Mesothelial cell of epicardium (in vitro differentiated cells): ENCODE measurements around the gene MIOX. TPM values are rescaled to one million over a fixed set of nuclear protein-coding genes. Genes with fewer than 3 reads are reported as not detected.
"Not testable (repeated sequence)": the region's sequence is repeated elsewhere in the genome, so short reads cannot be mapped to it uniquely, and the experiment has no call there.

Source experiments
- DNase-seq, 2 experiments: peaks; one replicate each; pipeline ENCODE4 v3.0.0; 2021; ENCODE audit warnings: low spot score in 2 of 2; ENCODE audit not compliant: unreplicated experiment in 2 of 2
- H3K27ac Mint-ChIP-seq: 2 replicates; pipeline ENCODE4 v1.8.0; 2021; ENCODE audit warnings: mixed read lengths
- H3K27me3 Mint-ChIP-seq: 2 replicates; pipeline ENCODE4 v1.8.0; 2021; ENCODE audit warnings: low read depth, mixed read lengths
- H3K36me3 Mint-ChIP-seq: 2 replicates; pipeline ENCODE4 v1.8.0; 2021; ENCODE audit warnings: mixed read lengths
- H3K4me1 Mint-ChIP-seq: 2 replicates; pipeline ENCODE4 v1.8.0; 2021; ENCODE audit warnings: mixed read lengths
- H3K4me3 Mint-ChIP-seq: 2 replicates; pipeline ENCODE4 v1.8.0; 2021; ENCODE audit warnings: mild to moderate bottlenecking, moderate library complexity, mixed read lengths
- H3K9me3 Mint-ChIP-seq: 2 replicates; pipeline ENCODE4 v1.8.0; 2021; ENCODE audit warnings: mixed read lengths
- total RNA-seq: library from RNA; stranded (reverse); gene quantifications from 3 replicates; pipeline ENCODE4 v1.2.1, GENCODE V29; 2021
- TF ChIP-seq, protein P1 (sequence below): fragments of 200-600 bp; sonication (generic); IDR thresholded peaks from one replicate; pipeline ENCODE4 v1.5.0; 2021; ENCODE audit warnings: antibody characterized with exemption; ENCODE audit not compliant: unreplicated experiment

Gene MIOX
- total RNA-seq, 1 donor from 2014 or later: 0.34 TPM

DNA sequence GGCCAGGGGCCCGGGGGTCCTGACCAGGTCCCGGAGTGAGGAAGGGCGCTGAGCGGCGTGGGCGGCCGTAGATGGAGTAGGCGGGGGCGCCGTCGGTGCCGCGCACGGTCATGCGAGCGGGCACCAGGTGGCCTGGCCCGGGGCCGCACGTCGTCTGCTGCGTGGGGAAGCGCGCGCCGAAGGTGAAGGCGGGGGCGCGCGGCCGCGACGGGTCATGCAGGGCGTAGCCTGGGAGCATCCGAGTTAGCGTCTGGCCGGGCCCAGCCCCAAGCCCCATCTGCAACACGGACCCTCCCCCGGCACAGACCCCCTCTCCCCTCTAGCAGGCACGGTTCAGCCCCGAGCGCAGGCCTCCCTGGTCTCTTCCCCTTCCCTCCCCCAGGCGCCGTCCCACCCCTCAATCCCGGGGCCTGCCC lies 44.9 kb downstream of the MIOX start:
- Mint-ChIP-seq H3K4me1 (peaks cover 31% of the 10 kb centered on the region), H3K27ac (no peak overlapping the region), H3K4me3 (peak overlapping the region; percentile 65), H3K27me3 (peaks cover 38% of the 10 kb centered on the region), H3K9me3 (no peaks in the 10 kb centered on the region), H3K36me3 (no peaks in the 10 kb centered on the region)
- TF ChIP-seq, protein P1, sequence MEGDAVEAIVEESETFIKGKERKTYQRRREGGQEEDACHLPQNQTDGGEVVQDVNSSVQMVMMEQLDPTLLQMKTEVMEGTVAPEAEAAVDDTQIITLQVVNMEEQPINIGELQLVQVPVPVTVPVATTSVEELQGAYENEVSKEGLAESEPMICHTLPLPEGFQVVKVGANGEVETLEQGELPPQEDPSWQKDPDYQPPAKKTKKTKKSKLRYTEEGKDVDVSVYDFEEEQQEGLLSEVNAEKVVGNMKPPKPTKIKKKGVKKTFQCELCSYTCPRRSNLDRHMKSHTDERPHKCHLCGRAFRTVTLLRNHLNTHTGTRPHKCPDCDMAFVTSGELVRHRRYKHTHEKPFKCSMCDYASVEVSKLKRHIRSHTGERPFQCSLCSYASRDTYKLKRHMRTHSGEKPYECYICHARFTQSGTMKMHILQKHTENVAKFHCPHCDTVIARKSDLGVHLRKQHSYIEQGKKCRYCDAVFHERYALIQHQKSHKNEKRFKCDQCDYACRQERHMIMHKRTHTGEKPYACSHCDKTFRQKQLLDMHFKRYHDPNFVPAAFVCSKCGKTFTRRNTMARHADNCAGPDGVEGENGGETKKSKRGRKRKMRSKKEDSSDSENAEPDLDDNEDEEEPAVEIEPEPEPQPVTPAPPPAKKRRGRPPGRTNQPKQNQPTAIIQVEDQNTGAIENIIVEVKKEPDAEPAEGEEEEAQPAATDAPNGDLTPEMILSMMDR: no peak
- no peak for DNase-seq

DNA sequence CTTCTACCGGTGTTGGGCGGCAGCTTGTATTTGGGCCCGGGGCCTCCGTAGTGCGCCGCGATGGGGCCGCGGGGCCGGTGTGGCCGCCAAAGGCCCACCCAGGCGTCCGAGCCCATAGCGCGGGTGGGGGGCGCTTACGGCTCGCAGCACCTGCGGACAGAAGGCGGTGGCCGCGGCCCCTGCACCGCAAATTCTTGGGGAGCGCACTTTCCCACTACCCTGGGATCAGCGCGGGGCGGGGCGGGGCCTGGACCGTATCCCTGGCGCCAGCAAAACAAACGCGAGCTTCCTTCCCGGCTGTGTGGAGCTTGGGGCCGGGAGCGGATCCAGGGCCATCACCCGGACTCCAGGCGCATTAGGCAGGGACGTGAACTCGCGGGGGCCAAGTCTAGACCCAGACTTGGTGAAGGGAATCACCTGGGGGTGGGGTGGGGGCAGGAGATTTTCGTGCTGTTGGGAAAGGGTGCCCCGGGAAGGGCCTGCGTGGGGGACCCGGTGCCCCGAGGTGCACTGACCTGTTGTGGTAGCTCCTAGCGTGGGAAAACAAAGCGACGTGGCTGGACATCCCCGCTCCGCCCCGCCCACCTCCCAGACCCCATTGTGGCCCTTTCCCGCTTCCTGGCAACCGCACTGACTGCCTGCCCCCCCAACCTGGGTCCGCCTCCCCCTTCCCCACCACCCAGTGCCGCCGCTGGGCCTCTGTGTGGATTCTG lies 45.5 kb downstream of the MIOX start:
- H3K9me3 Mint-ChIP-seq: no peaks in the 10 kb centered on the region
- peak in 1 of 2 experiments; percentile 44 for DNase-seq
- peaks cover 38% of the 10 kb centered on the region for H3K27me3 Mint-ChIP-seq
- H3K27ac Mint-ChIP-seq: peak overlapping the region; percentile 9
- peaks cover 26% of the 10 kb centered on the region for H3K4me1 Mint-ChIP-seq
- no peaks in the 10 kb centered on the region for H3K36me3 Mint-ChIP-seq
- peak overlapping the region; percentile 62 for H3K4me3 Mint-ChIP-seq
- TF ChIP-seq, protein P1: no peak

DNA sequence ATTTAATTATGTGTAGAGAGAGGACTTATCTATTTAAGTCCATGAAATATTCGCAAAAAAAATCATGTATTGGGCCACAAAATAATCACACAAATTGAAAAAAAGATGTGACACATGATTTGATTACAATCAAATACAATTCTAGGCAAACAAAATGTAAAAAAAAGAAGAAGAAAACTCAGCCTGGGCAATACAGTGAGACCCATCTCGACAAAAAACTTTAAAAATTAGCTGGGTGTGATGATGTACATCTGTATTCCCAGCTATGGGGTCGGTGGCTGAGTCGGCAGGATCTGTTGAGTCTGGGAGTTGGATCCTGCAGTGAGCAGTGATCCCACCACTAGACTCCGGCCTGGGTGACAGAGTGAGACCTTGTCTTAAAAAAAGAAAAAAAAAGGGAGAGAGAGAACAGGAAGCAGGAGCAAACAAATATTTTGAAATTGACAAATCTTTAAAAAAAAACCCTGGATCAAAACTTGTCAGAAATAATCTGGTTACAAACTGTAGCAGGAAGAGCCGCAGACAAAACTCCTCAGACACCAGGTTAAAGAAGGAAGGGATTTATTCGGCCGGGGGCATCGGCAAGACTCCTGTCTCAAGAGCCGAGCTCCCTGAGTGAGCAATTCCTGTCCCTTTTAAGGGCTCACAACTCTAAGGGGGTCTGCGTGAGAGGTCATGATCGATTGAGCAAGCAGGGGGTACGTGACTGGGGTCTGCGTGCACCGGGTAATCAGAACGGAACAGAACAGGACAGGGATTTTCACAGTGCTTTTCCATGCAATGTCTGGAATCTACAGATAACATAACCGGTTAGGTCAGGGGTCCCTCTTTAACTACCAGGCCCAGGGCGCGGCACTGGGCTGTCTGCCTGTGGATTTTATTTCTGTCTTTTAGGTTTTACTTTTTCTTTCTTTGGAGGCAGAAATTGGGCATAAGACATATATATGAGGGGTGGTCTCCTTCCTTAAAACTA lies 46.5 kb downstream of the MIOX start:
- H3K27ac Mint-ChIP-seq: peak overlapping the region; percentile 86
- no peaks in the 10 kb centered on the region for H3K36me3 Mint-ChIP-seq
- H3K4me3 Mint-ChIP-seq: peak overlapping the region; percentile 62

DNA sequence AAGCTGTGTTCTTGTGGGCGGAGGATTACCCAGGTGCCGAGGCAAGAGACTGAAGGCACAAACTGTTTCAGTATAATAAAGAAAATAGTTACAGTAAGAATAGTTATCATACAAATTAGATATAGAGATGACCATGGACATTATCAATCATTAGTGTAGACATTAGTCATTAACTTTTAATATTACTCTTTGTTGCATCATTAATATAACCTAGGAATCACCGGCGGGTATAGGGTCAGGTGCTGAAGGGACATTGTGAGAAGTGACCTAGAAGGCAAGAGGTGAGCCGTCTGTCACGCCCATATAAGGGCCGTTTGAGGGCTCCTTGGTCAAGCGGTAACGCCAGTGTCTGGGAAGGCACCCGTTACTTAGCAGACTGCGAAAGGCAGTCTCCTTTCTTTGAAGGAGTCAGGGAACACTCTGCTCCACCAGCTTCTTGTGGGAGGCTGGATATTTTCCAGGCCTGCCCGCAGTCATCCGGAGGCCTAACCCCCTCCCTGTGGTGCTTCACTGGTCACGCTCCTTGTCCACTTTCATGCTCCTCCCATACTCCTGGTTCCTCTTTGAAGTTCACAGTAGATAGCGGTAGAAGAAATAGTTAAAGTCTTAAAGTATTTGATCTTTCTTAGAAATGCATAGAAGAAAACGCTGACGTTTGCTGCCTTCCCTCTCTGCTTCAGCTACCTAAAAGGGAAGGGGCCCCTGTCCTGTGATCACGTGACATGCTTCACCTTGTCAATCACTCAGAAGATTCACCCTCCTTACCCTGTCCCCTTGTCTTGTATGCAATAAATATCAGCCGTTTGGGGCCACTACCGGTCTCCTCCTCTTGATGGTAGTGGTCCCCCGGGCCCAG lies 47.4 kb downstream of the MIOX start:
- peak overlapping the region; percentile 14 for H3K4me3 Mint-ChIP-seq
- H3K9me3 Mint-ChIP-seq, H3K36me3 Mint-ChIP-seq, DNase-seq: not testable (repeated sequence)
- peaks cover 25% of the 10 kb centered on the region for H3K4me1 Mint-ChIP-seq
- peaks cover 24% of the 10 kb centered on the region for H3K27me3 Mint-ChIP-seq
- peak overlapping the region; percentile 86 for H3K27ac Mint-ChIP-seq

More for the DNA sequence above, 46.5 kb downstream of the MIOX start:
- Mint-ChIP-seq H3K9me3 (no peaks in the 10 kb centered on the region), H3K27me3 (peaks cover 34% of the 10 kb centered on the region), H3K4me1 (peaks cover 25% of the 10 kb centered on the region)
- TF ChIP-seq, protein P1: no peak
- DNase-seq: no peak

DNA sequence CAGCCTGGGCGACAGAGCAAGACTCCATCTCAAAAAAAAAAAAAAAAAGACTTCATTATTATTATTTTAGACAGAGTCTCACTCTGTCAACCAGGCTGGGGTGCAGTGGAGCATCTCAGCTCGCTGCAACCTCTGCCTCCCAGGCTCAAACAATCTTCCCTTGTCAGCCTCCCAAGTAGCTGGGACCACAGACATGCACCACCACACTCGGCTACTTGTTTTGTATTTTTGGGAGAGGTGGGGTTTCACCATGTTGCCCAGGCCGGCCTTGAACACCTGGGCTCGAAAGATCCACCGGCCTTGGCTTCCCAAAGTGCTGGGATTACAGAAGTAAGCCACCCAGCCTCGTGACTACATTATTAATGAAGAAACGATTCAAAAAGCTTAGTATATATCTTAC lies 48.5 kb downstream of the MIOX start:
- DNase-seq: no peak
- Mint-ChIP-seq H3K27me3 (peaks cover 19% of the 10 kb centered on the region), H3K4me1 (peaks cover 32% of the 10 kb centered on the region), H3K9me3 (no peaks in the 10 kb centered on the region), H3K27ac (no peak overlapping the region), H3K36me3 (no peaks in the 10 kb centered on the region), H3K4me3 (no peak overlapping the region)
- TF ChIP-seq, protein P1: no peak
